ENCODE results near the gene ZNF774.

DNA sequence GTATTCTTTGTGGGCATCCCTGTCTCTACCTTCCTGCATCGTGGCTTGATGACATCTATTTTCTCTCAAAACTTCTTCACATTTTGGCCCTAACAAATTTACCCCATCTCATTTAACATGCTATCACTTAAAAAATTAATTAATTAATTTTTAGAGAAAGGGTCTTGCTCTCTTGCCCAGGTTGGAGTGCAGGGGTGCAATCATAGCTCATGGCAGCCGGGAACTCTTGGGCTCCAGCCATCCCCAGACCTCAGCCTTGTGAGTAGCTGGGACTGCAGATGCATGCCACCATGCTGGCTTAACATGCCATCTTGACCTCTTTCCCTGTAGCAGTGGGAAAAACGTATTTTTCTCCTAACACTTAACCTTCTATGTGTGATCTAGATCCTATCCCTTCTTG, 56.6 kb downstream of the ZNF774 start:
- TF ChIP-seq, protein P1, sequence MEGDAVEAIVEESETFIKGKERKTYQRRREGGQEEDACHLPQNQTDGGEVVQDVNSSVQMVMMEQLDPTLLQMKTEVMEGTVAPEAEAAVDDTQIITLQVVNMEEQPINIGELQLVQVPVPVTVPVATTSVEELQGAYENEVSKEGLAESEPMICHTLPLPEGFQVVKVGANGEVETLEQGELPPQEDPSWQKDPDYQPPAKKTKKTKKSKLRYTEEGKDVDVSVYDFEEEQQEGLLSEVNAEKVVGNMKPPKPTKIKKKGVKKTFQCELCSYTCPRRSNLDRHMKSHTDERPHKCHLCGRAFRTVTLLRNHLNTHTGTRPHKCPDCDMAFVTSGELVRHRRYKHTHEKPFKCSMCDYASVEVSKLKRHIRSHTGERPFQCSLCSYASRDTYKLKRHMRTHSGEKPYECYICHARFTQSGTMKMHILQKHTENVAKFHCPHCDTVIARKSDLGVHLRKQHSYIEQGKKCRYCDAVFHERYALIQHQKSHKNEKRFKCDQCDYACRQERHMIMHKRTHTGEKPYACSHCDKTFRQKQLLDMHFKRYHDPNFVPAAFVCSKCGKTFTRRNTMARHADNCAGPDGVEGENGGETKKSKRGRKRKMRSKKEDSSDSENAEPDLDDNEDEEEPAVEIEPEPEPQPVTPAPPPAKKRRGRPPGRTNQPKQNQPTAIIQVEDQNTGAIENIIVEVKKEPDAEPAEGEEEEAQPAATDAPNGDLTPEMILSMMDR (IDR thresholded peaks at IDR 0.05) = no peak
- TF ChIP-seq ZFX (IDR thresholded peaks at IDR 0.05; ENCODE audit: borderline replicate concordance) = no peak
